Measurements from ENCODE around the gene SDHAF3.
"Not testable (repeated sequence)": the region's sequence is repeated elsewhere in the genome, so short reads cannot be mapped to it uniquely, and the experiment has no call there.

DNA sequence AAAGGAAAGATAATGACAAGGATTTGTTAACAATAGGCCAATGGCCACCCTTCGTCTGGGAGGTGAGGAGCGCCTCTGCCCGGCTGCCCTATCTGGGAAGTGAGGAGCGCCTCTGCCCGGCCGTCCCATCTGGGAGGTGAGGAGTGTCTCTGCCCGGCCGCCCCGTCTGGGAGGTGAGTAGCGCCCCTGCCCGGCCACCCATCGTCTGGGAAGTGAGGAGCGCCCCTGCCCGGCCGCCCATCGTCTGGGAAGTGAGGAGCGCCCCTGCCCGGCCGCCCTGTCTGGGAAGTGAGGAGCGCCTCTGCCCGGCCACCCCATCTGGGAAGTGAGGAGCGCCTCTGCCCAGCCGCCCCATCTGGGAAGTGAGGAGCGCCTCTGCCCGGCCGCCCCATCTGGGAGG lies 42.5 kb downstream of the SDHAF3 start:
- TF ChIP-seq, protein P1, sequence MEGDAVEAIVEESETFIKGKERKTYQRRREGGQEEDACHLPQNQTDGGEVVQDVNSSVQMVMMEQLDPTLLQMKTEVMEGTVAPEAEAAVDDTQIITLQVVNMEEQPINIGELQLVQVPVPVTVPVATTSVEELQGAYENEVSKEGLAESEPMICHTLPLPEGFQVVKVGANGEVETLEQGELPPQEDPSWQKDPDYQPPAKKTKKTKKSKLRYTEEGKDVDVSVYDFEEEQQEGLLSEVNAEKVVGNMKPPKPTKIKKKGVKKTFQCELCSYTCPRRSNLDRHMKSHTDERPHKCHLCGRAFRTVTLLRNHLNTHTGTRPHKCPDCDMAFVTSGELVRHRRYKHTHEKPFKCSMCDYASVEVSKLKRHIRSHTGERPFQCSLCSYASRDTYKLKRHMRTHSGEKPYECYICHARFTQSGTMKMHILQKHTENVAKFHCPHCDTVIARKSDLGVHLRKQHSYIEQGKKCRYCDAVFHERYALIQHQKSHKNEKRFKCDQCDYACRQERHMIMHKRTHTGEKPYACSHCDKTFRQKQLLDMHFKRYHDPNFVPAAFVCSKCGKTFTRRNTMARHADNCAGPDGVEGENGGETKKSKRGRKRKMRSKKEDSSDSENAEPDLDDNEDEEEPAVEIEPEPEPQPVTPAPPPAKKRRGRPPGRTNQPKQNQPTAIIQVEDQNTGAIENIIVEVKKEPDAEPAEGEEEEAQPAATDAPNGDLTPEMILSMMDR (IDR thresholded peaks at IDR 0.05): not testable (repeated sequence)
- TF ChIP-seq POLR2A (IDR thresholded peaks at IDR 0.05): not testable (repeated sequence)

Measured in thyroid gland (tissue), 4 donors.